GM21825 (cell line): ENCODE measurements around the gene MAGI1.

Source experiments
- ATAC-seq: cut with Tn5 transposase; IDR thresholded peaks from one replicate; pipeline ENCODE4 v1.9.1; 2021; ENCODE audit warnings: mild to moderate bottlenecking, moderate library complexity; ENCODE audit not compliant: unreplicated experiment

The MAGI1 gene

GRCh38 chr3:65655061-65655460, 383.7 kb downstream of the MAGI1 start:
- ATAC-seq: no peak

GRCh38 chr3:65653731-65654130, 385.0 kb downstream of the MAGI1 start:
- no peak for ATAC-seq

- no peak for ATAC-seq
These were observed 388.5 kb downstream of the MAGI1 start for GRCh38 chr3:65650247-65650646.

- ATAC-seq: no peak
These were observed 391.3 kb downstream of the MAGI1 start for GRCh38 chr3:65647369-65647768.

- ATAC-seq: no peak
These were observed 395.8 kb downstream of the MAGI1 start for GRCh38 chr3:65642883-65643282.

- ATAC-seq: no peak
These were observed 396.9 kb downstream of the MAGI1 start for GRCh38 chr3:65641777-65642176.

- ATAC-seq: no peak
These were observed 397.7 kb downstream of the MAGI1 start for GRCh38 chr3:65641045-65641444.

- no peak for ATAC-seq
These were observed 399.3 kb downstream of the MAGI1 start for GRCh38 chr3:65639444-65639843.

GRCh38 chr3:65638301-65638700, 400.4 kb downstream of the MAGI1 start:
- ATAC-seq: no peak

GRCh38 chr3:65636326-65636725, 402.4 kb downstream of the MAGI1 start:
- no peak for ATAC-seq

- no peak for ATAC-seq
These were observed 403.1 kb downstream of the MAGI1 start for GRCh38 chr3:65635657-65636056.

- no peak for ATAC-seq
These were observed 405.6 kb downstream of the MAGI1 start for GRCh38 chr3:65633018-65633638.

GRCh38 chr3:65632414-65632813, 406.3 kb downstream of the MAGI1 start:
- no peak for ATAC-seq

- no peak for ATAC-seq
These were observed 409.7 kb downstream of the MAGI1 start for GRCh38 chr3:65628978-65629377.

GRCh38 chr3:65627062-65627461, 411.7 kb downstream of the MAGI1 start:
- no peak for ATAC-seq

- ATAC-seq: no peak
These were observed 413.4 kb downstream of the MAGI1 start for GRCh38 chr3:65625305-65625704.

GRCh38 chr3:65623362-65623761, 415.4 kb downstream of the MAGI1 start:
- no peak for ATAC-seq

- no peak for ATAC-seq
These were observed 418.8 kb downstream of the MAGI1 start for GRCh38 chr3:65619888-65620287.

GRCh38 chr3:65619451-65619881, 419.3 kb downstream of the MAGI1 start:
- no peak for ATAC-seq

- no peak for ATAC-seq
These were observed 420.1 kb downstream of the MAGI1 start for GRCh38 chr3:65618599-65618998.

GRCh38 chr3:65617787-65618186, 420.9 kb downstream of the MAGI1 start:
- ATAC-seq: no peak

- ATAC-seq: no peak
These were observed 421.5 kb downstream of the MAGI1 start for GRCh38 chr3:65617209-65617608.

GRCh38 chr3:65616563-65616962, 422.2 kb downstream of the MAGI1 start:
- ATAC-seq: no peak
